Right lobe of liver (tissue), 4 donors: ENCODE measurements around the gene ARHGAP23.

Experiments used
- CTCF ChIP-seq, 4 donors: fragments of 200-600 bp in 3 of 4; fragments of 450-650 bp in 1 of 4; IDR thresholded peaks; one replicate each; pipeline versions ENCODE4 v1.5.1 to v1.8.0; 2016 to 2022; ENCODE audit warnings: antibody characterized with exemption in 4 of 4, mild to moderate bottlenecking in 2 of 4
- POLR2A ChIP-seq: fragments of 450-650 bp; IDR thresholded peaks from one replicate; pipeline ENCODE4 v1.6.1; 2017; ENCODE audit warnings: antibody characterized with exemption, mild to moderate bottlenecking
- donor health status: DM: no; HTN: no; CAD: no.
- donor health status: DM: no; HTN: no; CAD: no.
- donor health status: DM: no; HTN: yes; CAD: no.

- no peak for TF ChIP-seq CTCF (IDR thresholded peaks at IDR 0.05)
- TF ChIP-seq POLR2A: no peak
Observed at GRCh38 chr17:38449364-38449763, 21.1 kb downstream of the ARHGAP23 start.
